GM23338 (cell line): ENCODE results near the gene PPP2R3B.

ENCODE experiments used
- EZH2 ChIP-seq: fragments of 200-600 bp; sonication (generic); IDR thresholded peaks from one replicate; pipeline ENCODE4 v1.8.0; 2017; ENCODE audit warnings: antibody characterized with exemption, mild to moderate bottlenecking, low read depth; ENCODE audit not compliant: unreplicated experiment
- EZH2phosphoT487 ChIP-seq: fragments of 200-600 bp; sonication (generic); IDR thresholded peaks from one replicate; pipeline ENCODE4 v1.8.1; 2018; ENCODE audit warnings: antibody characterized with exemption; ENCODE audit not compliant: unreplicated experiment
- POLR2AphosphoS5 ChIP-seq: IDR thresholded peaks from 2 replicates; pipeline ENCODE4 v1.6.1; 2016; ENCODE audit warnings: antibody characterized with exemption, low read depth
- ZNF114 ChIP-seq: fragments of 250-450 bp; sonication (Bioruptor Pico); IDR thresholded peaks from 2 replicates; pipeline ENCODE4 v1.5.0; 2020; ENCODE audit warnings: mild to moderate bottlenecking, moderate library complexity
- TF ChIP-seq, protein P1 (sequence below), 2 experiments: fragments of 200-600 bp in 1 of 2; sonication (generic) in 1 of 2; conservative IDR thresholded peaks; 2 replicates each; pipeline versions ENCODE4 v1.5.1 to v1.6.1; 2016 to 2017; ENCODE audit warnings: antibody characterized with exemption in 2 of 2, low read depth in 2 of 2, mild to moderate bottlenecking in 2 of 2, moderate library complexity in 1 of 2
- TF ChIP-seq, protein P2 (sequence below): IDR thresholded peaks from one replicate; pipeline ENCODE4 v1.6.1; 2018; ENCODE audit warnings: antibody characterized with exemption; ENCODE audit not compliant: unreplicated experiment

DNA sequence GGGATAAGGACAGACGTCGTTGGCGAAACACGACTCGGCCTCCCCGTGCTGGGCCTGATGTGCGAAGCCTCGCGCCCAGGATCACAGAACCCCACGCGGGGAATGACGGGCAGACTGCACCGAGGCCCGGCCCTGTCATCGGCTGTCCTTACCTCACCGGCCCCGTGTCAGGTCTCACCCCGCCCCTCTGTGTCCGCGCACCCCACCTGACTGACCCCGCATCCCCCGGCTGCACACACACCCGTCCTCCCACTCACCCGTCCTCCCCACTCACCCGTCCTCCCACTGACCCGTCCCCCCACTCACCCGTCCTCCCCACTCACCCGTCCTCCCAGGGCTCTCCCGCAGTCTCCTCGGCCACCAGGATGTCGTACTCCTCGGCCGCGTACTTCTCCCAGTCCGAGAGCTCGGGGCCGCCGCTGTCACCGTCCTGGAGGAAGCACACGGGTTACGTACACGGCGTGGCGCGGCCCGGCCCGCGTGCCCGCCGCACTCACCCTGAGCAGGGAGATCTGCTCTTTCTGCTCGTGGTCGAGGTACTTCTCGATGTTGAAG, 48.3 kb downstream of the PPP2R3B start:
- TF ChIP-seq, protein P1, sequence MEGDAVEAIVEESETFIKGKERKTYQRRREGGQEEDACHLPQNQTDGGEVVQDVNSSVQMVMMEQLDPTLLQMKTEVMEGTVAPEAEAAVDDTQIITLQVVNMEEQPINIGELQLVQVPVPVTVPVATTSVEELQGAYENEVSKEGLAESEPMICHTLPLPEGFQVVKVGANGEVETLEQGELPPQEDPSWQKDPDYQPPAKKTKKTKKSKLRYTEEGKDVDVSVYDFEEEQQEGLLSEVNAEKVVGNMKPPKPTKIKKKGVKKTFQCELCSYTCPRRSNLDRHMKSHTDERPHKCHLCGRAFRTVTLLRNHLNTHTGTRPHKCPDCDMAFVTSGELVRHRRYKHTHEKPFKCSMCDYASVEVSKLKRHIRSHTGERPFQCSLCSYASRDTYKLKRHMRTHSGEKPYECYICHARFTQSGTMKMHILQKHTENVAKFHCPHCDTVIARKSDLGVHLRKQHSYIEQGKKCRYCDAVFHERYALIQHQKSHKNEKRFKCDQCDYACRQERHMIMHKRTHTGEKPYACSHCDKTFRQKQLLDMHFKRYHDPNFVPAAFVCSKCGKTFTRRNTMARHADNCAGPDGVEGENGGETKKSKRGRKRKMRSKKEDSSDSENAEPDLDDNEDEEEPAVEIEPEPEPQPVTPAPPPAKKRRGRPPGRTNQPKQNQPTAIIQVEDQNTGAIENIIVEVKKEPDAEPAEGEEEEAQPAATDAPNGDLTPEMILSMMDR (conservative IDR thresholded peaks at IDR 0.05; ENCODE audit: low read depth in 2 of 2): no peak
- TF ChIP-seq EZH2 (no peak), ZNF114 (CRISPR knock-in tag) (no peak), EZH2phosphoT487 (no peak), POLR2AphosphoS5 (no peak)
- TF ChIP-seq, protein P2, sequence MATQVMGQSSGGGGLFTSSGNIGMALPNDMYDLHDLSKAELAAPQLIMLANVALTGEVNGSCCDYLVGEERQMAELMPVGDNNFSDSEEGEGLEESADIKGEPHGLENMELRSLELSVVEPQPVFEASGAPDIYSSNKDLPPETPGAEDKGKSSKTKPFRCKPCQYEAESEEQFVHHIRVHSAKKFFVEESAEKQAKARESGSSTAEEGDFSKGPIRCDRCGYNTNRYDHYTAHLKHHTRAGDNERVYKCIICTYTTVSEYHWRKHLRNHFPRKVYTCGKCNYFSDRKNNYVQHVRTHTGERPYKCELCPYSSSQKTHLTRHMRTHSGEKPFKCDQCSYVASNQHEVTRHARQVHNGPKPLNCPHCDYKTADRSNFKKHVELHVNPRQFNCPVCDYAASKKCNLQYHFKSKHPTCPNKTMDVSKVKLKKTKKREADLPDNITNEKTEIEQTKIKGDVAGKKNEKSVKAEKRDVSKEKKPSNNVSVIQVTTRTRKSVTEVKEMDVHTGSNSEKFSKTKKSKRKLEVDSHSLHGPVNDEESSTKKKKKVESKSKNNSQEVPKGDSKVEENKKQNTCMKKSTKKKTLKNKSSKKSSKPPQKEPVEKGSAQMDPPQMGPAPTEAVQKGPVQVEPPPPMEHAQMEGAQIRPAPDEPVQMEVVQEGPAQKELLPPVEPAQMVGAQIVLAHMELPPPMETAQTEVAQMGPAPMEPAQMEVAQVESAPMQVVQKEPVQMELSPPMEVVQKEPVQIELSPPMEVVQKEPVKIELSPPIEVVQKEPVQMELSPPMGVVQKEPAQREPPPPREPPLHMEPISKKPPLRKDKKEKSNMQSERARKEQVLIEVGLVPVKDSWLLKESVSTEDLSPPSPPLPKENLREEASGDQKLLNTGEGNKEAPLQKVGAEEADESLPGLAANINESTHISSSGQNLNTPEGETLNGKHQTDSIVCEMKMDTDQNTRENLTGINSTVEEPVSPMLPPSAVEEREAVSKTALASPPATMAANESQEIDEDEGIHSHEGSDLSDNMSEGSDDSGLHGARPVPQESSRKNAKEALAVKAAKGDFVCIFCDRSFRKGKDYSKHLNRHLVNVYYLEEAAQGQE: no peak
